Measurements from ENCODE around the gene TST. TPM values are rescaled to one million over a fixed set of nuclear protein-coding genes. Genes with fewer than 3 reads are reported as not detected.
A peak's percentile ranks its signal among the peaks of the same experiment; 100 is the strongest.

TST gene
- total and polyA plus RNA-seq, 4 donors: 30.2 to 107 (median 56.7) TPM

GRCh38 chr22:37025500-37026070 is 6.3 kb upstream of the TST start:
- Histone ChIP-seq H3K27me3 (ENCODE audit: control insufficient read depth in 3 of 3, insufficient read depth in 3 of 3, low read length in 2 of 3) (no peaks in the 10 kb centered on the region), H3K4me1 (ENCODE audit: control insufficient read depth in 5 of 5, insufficient read depth in 5 of 5, low read length in 5 of 5) (peaks cover 0 to 12% (median 4%) of the 10 kb centered on the region in 5 donors), H3K9me3 (ENCODE audit: control insufficient read depth in 4 of 4, insufficient read depth in 3 of 4, low read length in 3 of 4) (no peaks in the 10 kb centered on the region), H3K27ac (ENCODE audit: low read depth in 1 of 2, low read length in 1 of 2) (peak overlapping the region in 1 of 2 donors; percentile 14), H3K36me3 (ENCODE audit: control insufficient read depth in 4 of 4, insufficient read depth in 4 of 4, low read length in 4 of 4) (peaks cover 0 to 41% (median 24%) of the 10 kb centered on the region in 4 donors), H3K9ac (ENCODE audit: insufficient read depth in 1 of 2, low read length in 2 of 2) (no peak overlapping the region), H3K4me3 (no peak overlapping the region)
- ATAC-seq (ENCODE audit: insufficient read depth, low FRiP score) (no peak), DNase-seq (no peak)
- TF ChIP-seq, protein P1, sequence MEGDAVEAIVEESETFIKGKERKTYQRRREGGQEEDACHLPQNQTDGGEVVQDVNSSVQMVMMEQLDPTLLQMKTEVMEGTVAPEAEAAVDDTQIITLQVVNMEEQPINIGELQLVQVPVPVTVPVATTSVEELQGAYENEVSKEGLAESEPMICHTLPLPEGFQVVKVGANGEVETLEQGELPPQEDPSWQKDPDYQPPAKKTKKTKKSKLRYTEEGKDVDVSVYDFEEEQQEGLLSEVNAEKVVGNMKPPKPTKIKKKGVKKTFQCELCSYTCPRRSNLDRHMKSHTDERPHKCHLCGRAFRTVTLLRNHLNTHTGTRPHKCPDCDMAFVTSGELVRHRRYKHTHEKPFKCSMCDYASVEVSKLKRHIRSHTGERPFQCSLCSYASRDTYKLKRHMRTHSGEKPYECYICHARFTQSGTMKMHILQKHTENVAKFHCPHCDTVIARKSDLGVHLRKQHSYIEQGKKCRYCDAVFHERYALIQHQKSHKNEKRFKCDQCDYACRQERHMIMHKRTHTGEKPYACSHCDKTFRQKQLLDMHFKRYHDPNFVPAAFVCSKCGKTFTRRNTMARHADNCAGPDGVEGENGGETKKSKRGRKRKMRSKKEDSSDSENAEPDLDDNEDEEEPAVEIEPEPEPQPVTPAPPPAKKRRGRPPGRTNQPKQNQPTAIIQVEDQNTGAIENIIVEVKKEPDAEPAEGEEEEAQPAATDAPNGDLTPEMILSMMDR (IDR thresholded peaks at IDR 0.05; ENCODE audit: control extremely low read depth, extremely low read depth): no peak
- WGBS, 2 donors: 69 to 91% methylated on average over 10 of the region's 10 CpGs

DNA sequence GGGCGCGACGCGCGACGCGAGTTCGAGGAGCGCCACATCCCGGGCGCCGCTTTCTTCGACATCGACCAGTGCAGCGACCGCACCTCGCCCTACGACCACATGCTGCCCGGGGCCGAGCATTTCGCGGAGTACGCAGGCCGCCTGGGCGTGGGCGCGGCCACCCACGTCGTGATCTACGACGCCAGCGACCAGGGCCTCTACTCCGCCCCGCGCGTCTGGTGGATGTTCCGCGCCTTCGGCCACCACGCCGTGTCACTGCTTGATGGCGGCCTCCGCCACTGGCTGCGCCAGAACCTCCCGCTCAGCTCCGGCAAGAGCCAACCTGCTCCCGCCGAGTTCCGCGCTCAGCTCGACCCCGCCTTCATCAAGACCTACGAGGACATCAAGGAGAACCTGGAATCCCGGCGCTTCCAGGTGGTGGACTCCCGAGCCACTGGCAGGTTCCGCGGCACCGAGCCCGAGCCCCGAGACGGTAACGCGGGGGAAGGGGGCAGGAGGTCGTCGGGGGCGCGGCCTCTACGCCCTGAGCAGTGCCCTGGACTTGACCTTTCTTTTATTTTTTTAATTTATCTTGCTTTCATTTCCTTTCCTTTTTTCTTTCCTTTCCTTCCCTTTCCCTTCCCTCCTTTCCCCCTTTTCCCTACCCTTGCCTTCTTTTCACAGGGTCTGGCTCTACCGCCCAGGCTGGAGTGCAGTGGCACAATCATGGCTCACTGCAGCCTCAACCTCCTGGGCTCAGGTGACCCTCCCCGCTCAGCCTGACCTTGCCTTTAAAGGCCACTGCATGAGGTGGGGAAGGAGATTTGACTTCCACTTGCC is 5.3 kb upstream of the TST start:
- DNase-seq: no peak
- peaks cover 0 to 15% (median 7%) of the 10 kb centered on the region in 5 donors for H3K4me1 ChIP-seq (ENCODE audit: control insufficient read depth in 5 of 5, insufficient read depth in 5 of 5, low read length in 5 of 5)

GRCh38 chr22:37023743-37024338 is 4.6 kb upstream of the TST start:
- ATAC-seq (ENCODE audit: insufficient read depth, low FRiP score) (no peak), DNase-seq (no peak)
- Histone ChIP-seq H3K4me1 (ENCODE audit: control insufficient read depth in 5 of 5, insufficient read depth in 5 of 5, low read length in 5 of 5) (peaks cover 0 to 15% (median 7%) of the 10 kb centered on the region in 5 donors), H3K36me3 (ENCODE audit: control insufficient read depth in 4 of 4, insufficient read depth in 4 of 4, low read length in 4 of 4) (peaks cover 0 to 29% (median 20%) of the 10 kb centered on the region in 4 donors), H3K9me3 (ENCODE audit: control insufficient read depth in 4 of 4, insufficient read depth in 3 of 4, low read length in 3 of 4) (no peaks in the 10 kb centered on the region), H3K4me3 (no peak overlapping the region), H3K27ac (ENCODE audit: low read depth in 1 of 2, low read length in 1 of 2) (no peak overlapping the region), H3K9ac (ENCODE audit: insufficient read depth in 1 of 2, low read length in 2 of 2) (no peak overlapping the region), H3K27me3 (ENCODE audit: control insufficient read depth in 3 of 3, insufficient read depth in 3 of 3, low read length in 2 of 3) (no peaks in the 10 kb centered on the region)
- TF ChIP-seq, protein P1 (IDR thresholded peaks at IDR 0.05; ENCODE audit: control extremely low read depth, extremely low read depth): no peak
- 95 to 97% methylated on average over 33 to 34 of the region's 34 CpGs for WGBS, 2 donors

More for the DNA sequence above, 5.3 kb upstream of the TST start:
- H3K27me3 ChIP-seq (ENCODE audit: control insufficient read depth in 3 of 3, insufficient read depth in 3 of 3, low read length in 2 of 3): no peaks in the 10 kb centered on the region
- peak overlapping the region in 1 of 2 donors; percentile 11 for H3K27ac ChIP-seq (ENCODE audit: low read depth in 1 of 2, low read length in 1 of 2)
- WGBS, 2 donors: 95 to 96% methylated on average over 67 to 71 of the region's 71 CpGs
- no peak for ATAC-seq (ENCODE audit: insufficient read depth, low FRiP score)
- TF ChIP-seq, protein P1 (IDR thresholded peaks at IDR 0.05; ENCODE audit: control extremely low read depth, extremely low read depth): no peak
- H3K4me3 ChIP-seq: no peak overlapping the region
- H3K36me3 ChIP-seq (ENCODE audit: control insufficient read depth in 4 of 4, insufficient read depth in 4 of 4, low read length in 4 of 4): peaks cover 0 to 34% (median 22%) of the 10 kb centered on the region in 4 donors
- no peak overlapping the region for H3K9ac ChIP-seq (ENCODE audit: insufficient read depth in 1 of 2, low read length in 2 of 2)
- no peaks in the 10 kb centered on the region for H3K9me3 ChIP-seq (ENCODE audit: control insufficient read depth in 4 of 4, insufficient read depth in 3 of 4, low read length in 3 of 4)

Measured in lung (tissue), 12 donors.